ENCODE results near the gene MAST4. TPM values are rescaled to one million over a fixed set of nuclear protein-coding genes. Genes with fewer than 3 reads are reported as not detected.

The MAST4 gene
- total RNA-seq, 5 donors from 2014 or later (not counting 1 experiment from before 2014, with no cell fraction given) = 26.1 to 35.5 (median 32.0) TPM

- CTCF ChIA-PET = no interaction called here
- no peaks in the 10 kb centered on the region for H3K4me1 ChIP-seq (ENCODE audit: control insufficient read depth in 1 of 2, extremely low read depth in 1 of 2, insufficient read depth in 2 of 2, low read length in 2 of 2)
- WGBS (ENCODE audit: insufficient coverage) = no CpG with 5 or more reads among the region's 2 CpGs
Measured at GRCh38 chr5:67090040-67090439, 493.8 kb downstream of the MAST4 start.

DNA sequence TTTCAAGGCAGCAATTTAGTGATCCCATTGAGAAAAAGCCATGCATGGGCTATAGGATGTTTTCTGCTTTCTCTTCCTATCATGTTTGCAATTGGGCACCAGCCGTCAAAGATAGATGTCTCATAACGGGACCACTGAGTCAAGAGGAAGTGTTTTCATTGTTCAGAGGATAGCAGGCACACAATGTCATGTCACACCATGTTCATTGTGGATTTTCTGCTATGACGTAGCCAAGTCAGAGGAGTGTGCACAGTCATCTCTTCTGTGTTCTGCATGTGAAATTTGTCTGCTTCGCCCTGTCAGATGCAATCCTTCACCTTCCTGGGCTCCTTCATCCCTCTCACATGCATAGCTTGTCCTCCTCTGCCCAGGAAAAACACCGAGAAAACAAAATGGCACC is 494.4 kb downstream of the MAST4 start:
- H3K4me3 ChIP-seq (ENCODE audit: control insufficient read depth in 1 of 2, extremely low read depth in 1 of 2, low read length in 1 of 2) = no peak overlapping the region
- no peak overlapping the region for H3K4me3 Mint-ChIP-seq
- POLR2A ChIA-PET = no interaction called here
- H3K27me3 ChIP-seq (replicated peaks in 1 of 2; ENCODE audit: control insufficient read depth in 2 of 2, extremely low read depth in 1 of 2, insufficient read depth in 2 of 2, low read length in 1 of 2) = no peaks in the 10 kb centered on the region
- CTCF ChIA-PET = no interaction called here
- 83% methylated on average over 4 of the region's 5 CpGs for WGBS (ENCODE audit: insufficient coverage)
- H3K9me3 ChIP-seq = no peaks in the 10 kb centered on the region
- no peak overlapping the region for H3K27ac Mint-ChIP-seq
- peaks cover 0 to 4% of the 10 kb centered on the region in 2 donors for H3K36me3 ChIP-seq (ENCODE audit: control insufficient read depth in 2 of 2, extremely low read depth in 1 of 2, insufficient read depth in 1 of 2, low read length in 1 of 2)
- H3K27me3 Mint-ChIP-seq = no peaks in the 10 kb centered on the region
- peaks cover 0 to 6% (median 2%) of the 10 kb centered on the region in 3 donors for H3K4me1 Mint-ChIP-seq
- H3K4me1 ChIP-seq (ENCODE audit: control insufficient read depth in 1 of 2, extremely low read depth in 1 of 2, insufficient read depth in 2 of 2, low read length in 2 of 2) = no peaks in the 10 kb centered on the region
- H3K27ac ChIP-seq (ENCODE audit: low read length) = no peak overlapping the region
- H3K36me3 Mint-ChIP-seq = peaks cover 30% of the 10 kb centered on the region
- H3K9me3 Mint-ChIP-seq = no peaks in the 10 kb centered on the region
- no peak for ATAC-seq (replicated peaks in 1 of 4)
- DNase-seq = no peak

More at GRCh38 chr5:67090040-67090439, 493.8 kb downstream of the MAST4 start:
- Histone ChIP-seq H3K9me3 (no peaks in the 10 kb centered on the region), H3K27me3 (replicated peaks in 1 of 2; ENCODE audit: control insufficient read depth in 2 of 2, extremely low read depth in 1 of 2, insufficient read depth in 2 of 2, low read length in 1 of 2) (no peaks in the 10 kb centered on the region), H3K36me3 (ENCODE audit: control insufficient read depth in 2 of 2, extremely low read depth in 1 of 2, insufficient read depth in 1 of 2, low read length in 1 of 2) (peaks cover 0 to 4% of the 10 kb centered on the region in 2 donors), H3K4me3 (ENCODE audit: control insufficient read depth in 1 of 2, extremely low read depth in 1 of 2, low read length in 1 of 2) (no peak overlapping the region), H3K27ac (ENCODE audit: low read length) (no peak overlapping the region)
- Mint-ChIP-seq H3K27ac (no peak overlapping the region), H3K27me3 (no peaks in the 10 kb centered on the region), H3K9me3 (no peaks in the 10 kb centered on the region), H3K36me3 (peaks cover 28% of the 10 kb centered on the region), H3K4me1 (peaks cover 0 to 6% (median 2%) of the 10 kb centered on the region in 3 donors), H3K4me3 (no peak overlapping the region)
- DNase-seq (no peak), ATAC-seq (replicated peaks in 1 of 4) (no peak)
- POLR2A ChIA-PET = no interaction called here

- no peaks in the 10 kb centered on the region for H3K27me3 ChIP-seq (replicated peaks in 1 of 2; ENCODE audit: control insufficient read depth in 2 of 2, extremely low read depth in 1 of 2, insufficient read depth in 2 of 2, low read length in 1 of 2)
- peaks cover 0 to 4% of the 10 kb centered on the region in 2 donors for H3K36me3 ChIP-seq (ENCODE audit: control insufficient read depth in 2 of 2, extremely low read depth in 1 of 2, insufficient read depth in 1 of 2, low read length in 1 of 2)
- POLR2A ChIA-PET = no interaction called here
- Mint-ChIP-seq H3K27ac (no peak overlapping the region), H3K4me3 (no peak overlapping the region), H3K9me3 (no peaks in the 10 kb centered on the region), H3K27me3 (no peaks in the 10 kb centered on the region), H3K36me3 (peaks cover 43% of the 10 kb centered on the region), H3K4me1 (no peaks in the 10 kb centered on the region)
- no CpG with 5 or more reads among the region's 2 CpGs for WGBS (ENCODE audit: insufficient coverage)
- no peaks in the 10 kb centered on the region for H3K4me1 ChIP-seq (ENCODE audit: control insufficient read depth in 1 of 2, extremely low read depth in 1 of 2, insufficient read depth in 2 of 2, low read length in 2 of 2)
- no peak for ATAC-seq (replicated peaks in 1 of 4)
- no peak overlapping the region for H3K4me3 ChIP-seq (ENCODE audit: control insufficient read depth in 1 of 2, extremely low read depth in 1 of 2, low read length in 1 of 2)
- no peak overlapping the region for H3K27ac ChIP-seq (ENCODE audit: low read length)
- CTCF ChIA-PET = no interaction called here
- DNase-seq = no peak
- H3K9me3 ChIP-seq = no peaks in the 10 kb centered on the region
Measured at GRCh38 chr5:67092535-67092934, 496.3 kb downstream of the MAST4 start.

GRCh38 chr5:67093279-67093678 is 497.1 kb downstream of the MAST4 start:
- ATAC-seq (replicated peaks in 1 of 4) (no peak), DNase-seq (no peak)
- H3K9me3 Mint-ChIP-seq = no peaks in the 10 kb centered on the region
- H3K36me3 Mint-ChIP-seq = peaks cover 46% of the 10 kb centered on the region
- no peaks in the 10 kb centered on the region for H3K27me3 Mint-ChIP-seq
- peaks cover 0 to 4% of the 10 kb centered on the region in 2 donors for H3K36me3 ChIP-seq (ENCODE audit: control insufficient read depth in 2 of 2, extremely low read depth in 1 of 2, insufficient read depth in 1 of 2, low read length in 1 of 2)
- no peak overlapping the region for H3K27ac ChIP-seq (ENCODE audit: low read length)
- no peaks in the 10 kb centered on the region for H3K4me1 Mint-ChIP-seq
- H3K4me1 ChIP-seq (ENCODE audit: control insufficient read depth in 1 of 2, extremely low read depth in 1 of 2, insufficient read depth in 2 of 2, low read length in 2 of 2) = no peaks in the 10 kb centered on the region
- ChIA-PET CTCF (no interaction called here), POLR2A (no interaction called here)
- H3K27me3 ChIP-seq (replicated peaks in 1 of 2; ENCODE audit: control insufficient read depth in 2 of 2, extremely low read depth in 1 of 2, insufficient read depth in 2 of 2, low read length in 1 of 2) = no peaks in the 10 kb centered on the region
- no peak overlapping the region for H3K27ac Mint-ChIP-seq
- no peak overlapping the region for H3K4me3 Mint-ChIP-seq
- H3K9me3 ChIP-seq = no peaks in the 10 kb centered on the region
- no peak overlapping the region for H3K4me3 ChIP-seq (ENCODE audit: control insufficient read depth in 1 of 2, extremely low read depth in 1 of 2, low read length in 1 of 2)
- WGBS (ENCODE audit: insufficient coverage) = no CpG with 5 or more reads among the region's 1 CpG

GRCh38 chr5:67094476-67095300 is 498.5 kb downstream of the MAST4 start:
- H3K4me1 Mint-ChIP-seq = peaks cover 0 to 2% (median 2%) of the 10 kb centered on the region in 3 donors
- H3K27me3 Mint-ChIP-seq = no peaks in the 10 kb centered on the region
- no peak for DNase-seq
- H3K27ac ChIP-seq (ENCODE audit: low read length) = no peak overlapping the region
- ATAC-seq (replicated peaks in 1 of 4) = no peak
- no peak overlapping the region for H3K27ac Mint-ChIP-seq
- peaks cover 0 to 2% of the 10 kb centered on the region in 2 donors for H3K36me3 ChIP-seq (ENCODE audit: control insufficient read depth in 2 of 2, extremely low read depth in 1 of 2, insufficient read depth in 1 of 2, low read length in 1 of 2)
- ChIA-PET CTCF (no interaction called here), POLR2A (no interaction called here)
- no peak overlapping the region for H3K4me3 ChIP-seq (ENCODE audit: control insufficient read depth in 1 of 2, extremely low read depth in 1 of 2, low read length in 1 of 2)
- no peaks in the 10 kb centered on the region for H3K9me3 ChIP-seq
- peaks cover 47% of the 10 kb centered on the region for H3K36me3 Mint-ChIP-seq
- no peaks in the 10 kb centered on the region for H3K4me1 ChIP-seq (ENCODE audit: control insufficient read depth in 1 of 2, extremely low read depth in 1 of 2, insufficient read depth in 2 of 2, low read length in 2 of 2)
- WGBS (ENCODE audit: insufficient coverage) = 100% methylated on average over 2 of the region's 4 CpGs
- H3K27me3 ChIP-seq (replicated peaks in 1 of 2; ENCODE audit: control insufficient read depth in 2 of 2, extremely low read depth in 1 of 2, insufficient read depth in 2 of 2, low read length in 1 of 2) = no peaks in the 10 kb centered on the region
- no peak overlapping the region for H3K4me3 Mint-ChIP-seq
- no peaks in the 10 kb centered on the region for H3K9me3 Mint-ChIP-seq

GRCh38 chr5:67095346-67096171 is 499.4 kb downstream of the MAST4 start:
- ChIA-PET CTCF (no interaction called here), POLR2A (no interaction called here)
- no peaks in the 10 kb centered on the region for H3K4me1 ChIP-seq (ENCODE audit: control insufficient read depth in 1 of 2, extremely low read depth in 1 of 2, insufficient read depth in 2 of 2, low read length in 2 of 2)
- no peak overlapping the region for H3K4me3 ChIP-seq (ENCODE audit: control insufficient read depth in 1 of 2, extremely low read depth in 1 of 2, low read length in 1 of 2)
- H3K27ac ChIP-seq (ENCODE audit: low read length) = no peak overlapping the region
- H3K9me3 ChIP-seq = no peaks in the 10 kb centered on the region
- Mint-ChIP-seq H3K4me3 (no peak overlapping the region), H3K27me3 (no peaks in the 10 kb centered on the region), H3K4me1 (peaks cover 0 to 10% (median 6%) of the 10 kb centered on the region in 3 donors), H3K36me3 (peaks cover 54% of the 10 kb centered on the region), H3K27ac (no peak overlapping the region), H3K9me3 (no peaks in the 10 kb centered on the region)
- no peak for ATAC-seq (replicated peaks in 1 of 4)
- WGBS (ENCODE audit: insufficient coverage) = 87% methylated on average over 3 of the region's 8 CpGs
- H3K36me3 ChIP-seq (ENCODE audit: control insufficient read depth in 2 of 2, extremely low read depth in 1 of 2, insufficient read depth in 1 of 2, low read length in 1 of 2) = peaks cover 0 to 2% of the 10 kb centered on the region in 2 donors
- no peak for DNase-seq
- H3K27me3 ChIP-seq (replicated peaks in 1 of 2; ENCODE audit: control insufficient read depth in 2 of 2, extremely low read depth in 1 of 2, insufficient read depth in 2 of 2, low read length in 1 of 2) = no peaks in the 10 kb centered on the region
